Smooth muscle cell (in vitro differentiated cells): Measurements from ENCODE around the gene LEMD2. TPM values are rescaled to one million over a fixed set of nuclear protein-coding genes. Genes with fewer than 3 reads are reported as not detected.

ENCODE experiments used
- DNase-seq: peaks from one replicate; lab custom pipeline; 2025; ENCODE audit not compliant: unreplicated experiment; lab: John Stamatoyannopoulos, UW
- H2AFZ ChIP-seq: fragments of 200-600 bp; sonication (generic); 2 replicates; pipeline ENCODE4 v1.6.0; 2016; ENCODE audit warnings: antibody characterized with exemption, low read depth, mild to moderate bottlenecking
- H3F3A ChIP-seq: fragments of 200-600 bp; sonication (generic); 2 replicates; pipeline ENCODE4 v1.6.0; 2017; ENCODE audit warnings: antibody characterized with exemption, low read depth
- H3K27ac ChIP-seq: fragments of 200-600 bp; sonication (generic); 2 replicates; pipeline ENCODE4 v1.5.1; 2016; ENCODE audit warnings: low read depth, mild to moderate bottlenecking
- H3K27me3 ChIP-seq: fragments of 200-600 bp; sonication (generic); 2 replicates; pipeline ENCODE4 v1.6.1; 2016; ENCODE audit warnings: low read depth, mild to moderate bottlenecking
- H3K36me3 ChIP-seq: fragments of 200-600 bp; sonication (generic); 2 replicates; pipeline ENCODE4 v1.5.1; 2016; ENCODE audit warnings: low read depth
- H3K4me1 ChIP-seq: fragments of 200-600 bp; sonication (generic); 2 replicates; pipeline ENCODE4 v1.5.1; 2016; ENCODE audit warnings: low read depth
- H3K4me2 ChIP-seq: fragments of 200-600 bp; sonication (generic); 2 replicates; pipeline ENCODE4 v1.6.0; 2016; ENCODE audit warnings: mild to moderate bottlenecking
- H3K4me3 ChIP-seq: fragments of 200-600 bp; sonication (generic); 2 replicates; pipeline ENCODE4 v1.5.1; 2016; ENCODE audit warnings: mild to moderate bottlenecking
- H3K79me2 ChIP-seq: fragments of 200-600 bp; sonication (generic); 2 replicates; pipeline ENCODE4 v1.6.0; 2016; ENCODE audit warnings: low read depth, mild to moderate bottlenecking
- H3K9ac ChIP-seq: fragments of 200-600 bp; sonication (generic); 2 replicates; pipeline ENCODE4 v1.6.0; 2016; ENCODE audit warnings: low read depth
- H3K9me3 ChIP-seq: fragments of 200-600 bp; sonication (generic); replicated peaks from 2 replicates; pipeline ENCODE4 v1.5.1; 2016; ENCODE audit warnings: low read depth
- H4K20me1 ChIP-seq: fragments of 200-600 bp; sonication (generic); 2 replicates; pipeline ENCODE4 v1.6.0; 2016; ENCODE audit warnings: low read depth
- CTCF ChIP-seq: fragments of 200-600 bp; sonication (generic); IDR thresholded peaks from 2 replicates; pipeline ENCODE4 v1.5.1; 2017; ENCODE audit warnings: borderline replicate concordance, mild to moderate bottlenecking, antibody characterized with exemption; ENCODE audit not compliant: insufficient read depth, poor library complexity, severe bottlenecking
- WGBS: methylation state at CpG from one replicate; pipeline ENCODE4 v1.1.7; 2016; ENCODE audit warnings: low lambda C conversion rate; 5-methylcytosine and 5-hydroxymethylcytosine counted together
- polyA plus RNA-seq: library from polyadenylated mRNA; unstranded; fragments of >200 nt; fragmentation: Nextera tagmentation; extraction: Ambion mirVana; gene quantifications from 2 replicates; pipeline ENCODE4 v1.2.1, GENCODE V29; 2016
- total RNA-seq: library from RNA; depleted of rRNA; stranded (reverse); fragments of >200 nt; gene quantifications from 2 replicates; pipeline ENCODE4 v1.2.3, GENCODE V29; 2014

Gene LEMD2
- total and polyA plus RNA-seq, 2 experiments from 2014 or later = 48.8 to 87.3 TPM

DNA sequence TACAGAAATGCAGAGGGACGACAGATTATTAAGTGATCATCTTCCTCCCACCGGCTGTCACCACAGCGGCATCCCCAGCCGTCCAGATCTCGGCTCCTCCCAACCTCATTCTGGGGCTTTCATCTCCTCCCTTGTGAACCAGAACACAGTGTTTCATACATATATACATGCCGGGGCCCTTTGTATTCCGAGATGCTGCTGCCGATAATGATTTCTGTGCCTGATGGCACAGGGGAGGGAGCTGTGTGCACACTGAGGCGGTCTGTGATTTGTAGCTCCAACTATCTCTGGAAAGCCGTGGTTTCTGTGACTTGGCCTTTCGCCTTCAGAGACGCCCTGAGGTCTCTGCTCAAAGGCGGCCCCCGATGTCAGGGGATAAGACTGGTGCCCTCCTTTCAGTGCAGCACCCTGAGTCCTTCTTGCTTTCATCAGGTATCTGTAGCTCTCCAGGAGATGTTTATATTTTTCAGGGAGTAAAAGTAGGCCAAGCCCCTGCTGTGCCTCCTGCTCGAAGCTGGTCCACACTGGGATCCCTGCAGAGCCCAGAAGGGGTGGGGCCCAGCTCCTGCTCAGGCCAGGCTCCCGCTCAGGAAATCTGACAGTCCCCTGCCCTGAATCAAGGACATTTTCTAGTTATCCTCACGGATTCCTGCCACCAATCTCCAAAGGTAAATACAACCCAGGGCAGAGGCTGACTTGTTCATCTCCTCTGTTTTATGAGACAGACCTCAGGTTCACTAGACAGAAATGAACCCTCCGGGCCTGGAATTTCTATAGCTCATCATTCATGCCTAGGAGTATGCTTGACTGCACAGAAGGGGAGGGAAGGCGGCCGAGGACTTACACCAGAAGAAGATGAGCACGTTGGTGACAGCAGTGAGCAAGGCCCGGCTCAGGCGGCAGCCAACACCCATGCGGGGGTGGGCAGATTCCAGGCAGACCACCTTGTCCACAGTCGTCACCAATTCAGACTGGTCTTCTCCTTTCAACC is 11.2 kb downstream of the LEMD2 start:
- Histone ChIP-seq H3K4me1 (peaks cover 27% of the 10 kb centered on the region), H3K36me3 (peaks cover 19% of the 10 kb centered on the region), H3K4me2 (no peak overlapping the region), H3F3A (peaks cover 11% of the 10 kb centered on the region), H3K79me2 (no peaks in the 10 kb centered on the region), H3K4me3 (no peak overlapping the region), H3K9me3 (no peaks in the 10 kb centered on the region), H4K20me1 (peaks cover 36% of the 10 kb centered on the region), H3K9ac (no peak overlapping the region), H2AFZ (no peak overlapping the region), H3K27ac (no peak overlapping the region), H3K27me3 (no peaks in the 10 kb centered on the region)
- no peak for DNase-seq
- 97% methylated on average over 25 of the region's 25 CpGs for WGBS
- no peak for TF ChIP-seq CTCF

DNA sequence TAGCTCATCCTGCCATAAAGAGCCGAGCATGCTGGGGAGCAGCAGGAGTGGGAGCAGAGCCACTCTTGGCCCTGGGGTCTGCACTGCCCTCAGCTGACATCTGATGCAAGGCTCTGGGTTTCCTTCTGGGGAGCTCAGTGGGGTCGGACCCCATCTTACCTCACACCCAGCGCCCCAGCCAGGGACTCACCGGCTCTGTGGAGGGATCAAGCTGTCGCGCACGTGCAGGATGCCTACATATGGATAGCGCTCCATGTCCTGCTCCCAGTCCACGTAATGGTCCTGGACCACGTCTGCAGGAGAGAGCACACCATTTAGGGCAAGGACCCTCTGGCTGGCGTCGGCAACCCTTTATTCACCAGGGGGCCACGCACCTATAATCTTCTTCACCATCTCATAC is 12.2 kb downstream of the LEMD2 start:
- WGBS = 82% methylated on average over 13 of the region's 13 CpGs
- no peak overlapping the region for H3K9ac ChIP-seq
- no peak for TF ChIP-seq CTCF
- no peak for DNase-seq
- no peak overlapping the region for H3K4me2 ChIP-seq
- H3K9me3 ChIP-seq = no peaks in the 10 kb centered on the region
- no peak overlapping the region for H2AFZ ChIP-seq
- peaks cover 11% of the 10 kb centered on the region for H3F3A ChIP-seq
- H3K4me3 ChIP-seq = no peak overlapping the region
- no peaks in the 10 kb centered on the region for H3K79me2 ChIP-seq
- peaks cover 29% of the 10 kb centered on the region for H3K4me1 ChIP-seq
- H3K27ac ChIP-seq = no peak overlapping the region
- peaks cover 19% of the 10 kb centered on the region for H3K36me3 ChIP-seq
- no peaks in the 10 kb centered on the region for H3K27me3 ChIP-seq
- peaks cover 31% of the 10 kb centered on the region for H4K20me1 ChIP-seq

DNA sequence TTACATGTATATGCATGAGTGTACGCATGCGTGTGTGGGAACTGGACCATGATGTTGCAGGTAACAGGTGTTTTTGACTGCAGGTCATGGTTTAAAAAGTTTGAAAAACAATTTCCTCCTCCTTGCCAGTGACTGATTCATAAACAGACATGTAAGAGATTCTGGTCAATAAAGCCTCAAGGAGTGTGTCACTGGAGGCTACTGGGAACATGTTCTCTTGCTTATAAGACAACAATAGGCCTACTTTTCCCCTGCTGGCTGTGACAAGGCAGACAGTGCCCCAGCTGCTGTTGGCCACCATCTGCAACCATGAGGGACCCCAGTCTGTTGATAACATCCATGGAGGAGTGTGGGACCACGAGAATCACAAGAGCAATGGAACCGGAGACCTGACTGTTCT is 12.7 kb downstream of the LEMD2 start:
- WGBS = 96% methylated on average over 4 of the region's 4 CpGs

More for the DNA sequence above, 12.7 kb downstream of the LEMD2 start:
- Histone ChIP-seq H3K27ac (no peak overlapping the region), H3K79me2 (no peaks in the 10 kb centered on the region), H3K36me3 (peaks cover 19% of the 10 kb centered on the region), H3K4me3 (no peak overlapping the region), H3K4me1 (peaks cover 27% of the 10 kb centered on the region), H3F3A (peaks cover 12% of the 10 kb centered on the region), H3K9me3 (no peaks in the 10 kb centered on the region), H3K27me3 (no peaks in the 10 kb centered on the region), H3K4me2 (no peak overlapping the region), H2AFZ (no peak overlapping the region), H4K20me1 (peaks cover 25% of the 10 kb centered on the region), H3K9ac (no peak overlapping the region)
- TF ChIP-seq CTCF = no peak
- no peak for DNase-seq
